HG02588 (cell line): ENCODE measurements around the gene GPHB5.
"Not testable (repeated sequence)": the region's sequence is repeated elsewhere in the genome, so short reads cannot be mapped to it uniquely, and the experiment has no call there.

Source experiments
- ATAC-seq: cut with Tn5 transposase; IDR thresholded peaks from one replicate; pipeline ENCODE4 v1.9.1; 2021; ENCODE audit warnings: mild to moderate bottlenecking, moderate library complexity; ENCODE audit not compliant: unreplicated experiment

Gene GPHB5, protein sequence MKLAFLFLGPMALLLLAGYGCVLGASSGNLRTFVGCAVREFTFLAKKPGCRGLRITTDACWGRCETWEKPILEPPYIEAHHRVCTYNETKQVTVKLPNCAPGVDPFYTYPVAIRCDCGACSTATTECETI

DNA sequence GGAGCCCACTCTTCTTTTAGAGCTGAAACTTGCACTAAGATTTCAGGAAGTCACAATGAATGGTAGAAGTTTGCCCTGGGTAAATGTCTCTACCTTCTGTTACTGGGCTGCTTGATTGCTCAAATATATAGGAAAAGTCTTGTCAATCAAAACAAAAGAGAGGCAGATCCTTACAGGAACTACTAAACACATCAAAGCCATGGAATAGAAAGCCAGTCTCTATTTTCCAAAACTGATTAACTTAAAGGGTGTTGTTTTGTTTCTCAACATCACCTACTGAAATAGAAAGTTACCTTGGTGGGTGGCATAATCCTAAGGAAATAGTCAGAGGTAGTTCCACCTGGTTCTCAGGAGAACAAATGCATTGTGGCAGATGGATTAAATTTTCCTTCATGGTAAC, at the start of gene GPHB5:
TSS of gene GPHB5 (minus strand) at position 101 of the 400 bp plus-strand sequence. CDS start 1,086 bp downstream, outside the sequence.
- no peak for ATAC-seq

DNA sequence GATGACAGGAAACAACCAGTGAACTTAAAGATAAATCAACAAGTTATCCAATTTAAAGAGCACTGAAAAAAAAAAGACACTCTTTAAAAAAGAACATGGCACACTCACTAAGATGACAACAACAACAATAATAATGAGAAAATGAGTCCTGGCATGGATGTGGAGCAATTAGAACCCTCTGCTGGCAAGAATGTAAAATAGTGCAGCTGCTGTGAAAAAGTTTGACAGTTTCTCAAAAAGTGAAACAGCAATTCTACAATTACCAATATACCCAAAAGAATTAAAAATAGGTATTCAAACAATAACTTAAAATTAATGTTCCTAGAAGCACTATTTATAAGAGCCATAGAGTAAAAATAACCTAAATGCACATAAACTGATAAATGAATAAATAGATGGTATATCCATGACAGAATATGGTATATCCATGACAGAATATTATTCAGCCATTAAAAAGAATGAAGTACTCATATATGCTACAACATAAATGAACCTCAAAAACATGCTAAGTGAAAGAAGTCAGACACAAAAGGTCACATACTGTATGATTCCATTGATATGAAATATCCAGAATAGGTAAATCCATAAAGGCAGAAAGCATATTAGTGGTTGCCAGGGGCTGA, 49.1 kb upstream of the GPHB5 start:
- no peak for ATAC-seq

DNA sequence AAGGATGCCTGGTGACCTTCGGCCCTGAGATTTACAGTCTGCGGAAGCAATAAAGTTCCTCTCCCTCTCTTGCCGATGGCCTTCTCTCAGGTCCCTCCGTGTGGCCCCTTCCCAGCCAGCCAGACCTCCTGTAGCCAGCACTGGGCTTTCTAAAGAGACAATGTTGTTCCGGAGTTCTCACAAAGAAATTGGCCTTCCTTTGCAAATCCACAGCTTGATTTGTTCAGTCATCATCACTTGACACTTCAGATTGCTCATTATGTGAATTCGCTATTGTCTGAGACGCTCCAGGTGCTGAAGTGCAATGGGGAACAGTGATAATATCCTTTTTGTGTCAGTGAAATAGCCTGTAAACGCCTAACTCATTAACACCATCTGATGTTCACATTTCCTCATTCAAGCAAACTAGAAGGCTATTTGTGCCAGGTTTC, 43.7 kb upstream of the GPHB5 start:
- ATAC-seq = no peak

DNA sequence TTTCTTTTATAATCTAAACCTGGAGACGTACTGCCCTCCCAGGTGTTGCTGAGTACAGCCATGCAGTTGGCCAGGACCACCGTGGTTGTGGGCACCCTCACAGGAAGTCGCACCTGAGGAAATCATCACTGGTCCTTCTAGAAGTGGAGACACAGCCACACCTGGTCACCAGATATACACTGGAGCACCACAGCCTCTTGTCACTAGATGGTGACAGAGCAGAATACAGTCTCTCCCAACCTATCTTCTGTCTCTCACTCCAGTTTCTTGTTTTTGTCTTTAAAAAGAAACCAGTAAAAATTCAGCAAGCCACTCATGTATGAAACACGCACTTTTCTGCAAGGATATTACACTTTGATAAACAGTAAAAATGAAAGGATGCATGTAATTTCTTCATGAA, 43.1 kb upstream of the GPHB5 start:
- ATAC-seq = no peak

DNA sequence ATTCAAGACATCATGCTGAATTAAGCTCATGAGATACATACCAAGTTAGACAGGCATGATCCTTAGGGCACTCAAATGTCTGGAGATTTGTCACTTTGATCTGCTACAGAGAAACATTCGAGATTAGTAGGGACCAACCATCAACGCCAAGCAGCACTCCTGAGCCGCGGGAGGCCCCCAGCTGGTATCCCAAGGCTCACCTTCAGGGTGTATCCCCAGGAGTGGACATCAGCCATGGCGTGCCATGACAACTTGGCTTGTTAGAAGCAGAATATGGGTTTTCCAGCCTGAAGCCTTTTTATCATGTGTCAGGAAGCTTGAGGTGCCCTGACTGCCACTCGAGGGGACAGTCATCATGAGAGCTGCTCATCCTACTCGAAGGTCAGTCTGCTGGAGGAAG, 39.1 kb upstream of the GPHB5 start:
- no peak for ATAC-seq

DNA sequence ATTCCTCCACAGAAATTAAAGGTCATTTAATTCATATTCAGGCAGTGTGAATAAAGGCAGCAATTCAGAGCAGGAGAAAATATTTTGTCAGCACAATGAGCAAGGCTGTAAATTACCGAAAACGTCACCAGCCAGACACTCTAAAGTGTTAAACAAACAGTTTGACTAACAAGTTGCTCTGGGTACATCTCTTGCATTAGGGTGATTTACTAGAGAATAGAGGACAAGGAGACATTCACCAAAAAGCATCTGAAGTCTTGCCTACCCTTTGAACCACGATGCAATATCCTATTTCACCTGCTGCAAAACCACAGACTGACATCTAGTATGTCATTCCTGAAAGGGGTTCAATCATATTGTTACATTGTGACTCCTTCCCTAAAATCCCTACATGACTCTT, 27.1 kb upstream of the GPHB5 start:
- no peak for ATAC-seq

DNA sequence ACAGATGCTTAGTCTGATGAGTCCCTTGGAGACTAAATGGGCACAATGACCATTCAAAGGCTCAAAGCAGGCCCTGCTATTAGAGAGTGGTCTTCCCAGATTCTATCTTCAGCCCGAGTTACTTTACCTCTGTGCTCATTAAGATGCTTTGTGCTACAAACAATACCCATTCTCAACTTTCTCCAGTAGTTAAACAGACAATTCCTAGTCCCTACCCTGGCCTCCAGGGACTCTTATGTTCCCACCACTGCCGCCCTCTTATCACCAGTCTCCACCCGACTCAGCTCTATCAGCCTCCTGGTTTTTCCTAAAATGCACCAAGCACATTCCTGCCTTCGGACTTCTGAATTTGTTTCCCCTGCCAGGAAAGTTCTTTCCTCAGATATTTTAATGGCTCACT, 25.6 kb upstream of the GPHB5 start:
- ATAC-seq = no peak

DNA sequence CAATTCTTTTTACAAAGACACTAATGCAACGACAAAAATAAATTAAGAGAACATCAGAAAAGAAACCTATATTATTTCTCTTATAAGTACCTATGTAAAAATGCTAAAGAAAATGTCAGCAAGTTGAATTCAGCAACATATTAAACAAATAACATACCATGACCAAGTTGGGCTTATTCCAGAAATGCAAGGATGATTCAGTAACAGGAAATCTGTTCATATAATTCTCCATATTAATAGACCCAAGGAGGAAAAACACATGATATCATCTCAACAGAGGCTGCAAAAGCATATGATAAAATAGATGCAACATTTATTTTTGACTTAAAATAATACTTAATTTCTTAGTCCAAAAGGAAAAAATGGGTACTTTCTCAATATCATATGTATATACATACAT, 25.1 kb upstream of the GPHB5 start:
- no peak for ATAC-seq

DNA sequence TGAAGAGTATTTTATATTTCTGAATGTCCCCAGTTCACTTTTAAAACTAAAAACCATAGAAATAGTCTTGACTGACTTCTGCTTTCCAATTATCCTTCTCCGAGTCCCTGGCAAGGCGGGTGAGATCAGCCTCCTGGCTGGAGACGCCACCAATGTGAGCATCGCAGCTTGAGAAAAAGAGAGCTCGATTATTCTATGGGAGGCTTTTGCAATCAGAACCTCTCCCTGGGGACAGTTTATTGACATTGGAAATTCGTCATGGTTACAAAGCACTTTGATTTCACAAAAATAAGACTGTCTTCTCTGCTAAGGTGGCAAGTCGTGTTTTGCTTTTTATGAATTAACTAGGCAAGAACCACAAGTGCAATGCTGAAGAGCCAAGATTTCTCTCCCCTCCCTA, 23.6 kb upstream of the GPHB5 start:
- no peak for ATAC-seq

DNA sequence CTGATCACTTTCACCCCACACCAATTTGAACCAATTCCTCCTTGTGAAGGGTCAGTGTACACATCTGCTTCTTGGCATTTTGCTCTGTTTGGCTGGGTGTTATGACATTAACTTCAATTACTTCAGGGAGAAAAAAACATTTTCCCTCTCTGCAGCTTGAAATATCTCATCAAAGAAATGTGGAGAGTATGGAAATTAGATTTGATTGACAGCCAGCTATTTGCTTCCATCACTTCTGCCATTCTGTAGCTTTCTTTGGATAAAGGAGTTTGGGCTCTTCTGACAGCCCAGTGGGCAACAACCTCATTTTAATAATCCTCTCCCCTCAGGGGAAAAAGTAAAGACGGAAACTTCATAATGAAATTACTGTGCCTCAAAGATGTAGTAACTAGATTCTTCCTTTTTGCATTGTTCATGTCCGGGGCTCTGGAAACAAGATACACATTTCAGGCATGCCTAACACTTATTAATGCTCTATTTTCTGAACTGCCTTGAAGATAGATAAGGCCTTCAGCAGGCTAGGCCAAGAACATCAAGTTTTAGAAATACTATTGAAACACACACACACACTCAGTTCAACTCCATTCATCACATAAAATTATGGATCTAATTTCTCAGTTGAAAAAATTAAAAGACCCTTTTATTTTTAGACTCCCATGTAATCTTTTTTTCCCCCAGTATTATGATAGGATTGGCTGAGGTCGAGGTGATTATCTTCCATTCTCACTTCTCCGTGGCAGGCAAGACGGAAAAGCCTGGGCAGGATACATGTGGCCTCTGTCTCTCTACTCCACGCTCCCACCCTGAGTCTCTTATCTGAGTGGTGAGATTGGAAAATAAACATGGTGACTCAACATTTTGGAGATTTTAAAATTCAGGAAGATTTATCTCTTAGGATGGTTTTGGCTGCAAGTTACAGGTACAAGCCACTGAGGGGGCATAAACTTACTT, 10.3 kb upstream of the GPHB5 start:
- ATAC-seq = no peak

DNA sequence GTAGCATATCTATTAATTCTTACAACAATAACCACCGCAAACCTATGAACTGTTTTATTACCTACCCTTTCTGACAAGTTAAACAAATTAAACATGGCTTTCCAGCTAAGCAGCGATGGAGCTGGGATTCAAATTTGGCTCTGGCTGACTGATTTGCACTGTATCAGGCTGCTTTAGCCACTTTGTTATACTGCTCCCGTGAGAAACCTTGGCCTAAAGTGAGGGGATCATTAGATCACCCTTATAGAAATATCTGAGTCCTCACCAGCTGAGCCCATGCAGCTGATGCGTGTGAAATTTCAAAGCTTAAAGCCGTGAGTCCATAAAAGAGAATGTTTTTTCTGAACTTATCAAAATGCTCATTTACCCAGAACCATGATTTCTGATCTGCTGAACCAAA, 8.1 kb upstream of the GPHB5 start:
- ATAC-seq = no peak

DNA sequence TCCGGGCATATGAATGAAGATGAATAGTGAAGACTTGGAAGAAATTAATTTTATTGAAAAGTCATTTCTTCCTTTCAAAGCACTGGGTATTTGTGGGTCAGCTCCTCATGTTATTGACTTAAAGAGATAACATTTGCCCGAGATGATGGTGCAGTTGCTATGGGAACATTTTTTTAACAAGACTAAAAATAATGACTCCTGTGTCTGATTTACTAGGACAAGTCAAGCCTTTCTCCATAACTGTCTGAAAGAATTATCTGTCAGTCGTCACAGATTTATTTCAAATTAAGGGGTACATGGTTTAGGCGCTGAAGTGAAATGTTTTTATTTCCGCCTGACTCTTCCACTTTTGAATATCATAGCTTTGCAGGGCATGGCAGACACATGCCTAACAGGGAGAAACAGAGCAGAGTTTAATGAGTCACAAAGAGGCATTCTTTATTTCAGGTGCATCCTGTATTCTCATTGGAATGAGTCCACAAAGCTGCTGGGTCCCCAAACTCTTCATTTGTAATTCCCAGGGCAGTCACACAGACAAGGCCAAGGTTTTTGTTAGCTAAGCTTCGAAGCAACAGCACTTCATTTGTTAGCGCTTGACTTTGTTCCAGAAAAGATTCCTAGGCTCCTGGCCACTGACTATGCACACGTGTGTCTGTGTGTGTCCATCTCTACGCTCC, 4.3 kb upstream of the GPHB5 start:
- no peak for ATAC-seq

DNA sequence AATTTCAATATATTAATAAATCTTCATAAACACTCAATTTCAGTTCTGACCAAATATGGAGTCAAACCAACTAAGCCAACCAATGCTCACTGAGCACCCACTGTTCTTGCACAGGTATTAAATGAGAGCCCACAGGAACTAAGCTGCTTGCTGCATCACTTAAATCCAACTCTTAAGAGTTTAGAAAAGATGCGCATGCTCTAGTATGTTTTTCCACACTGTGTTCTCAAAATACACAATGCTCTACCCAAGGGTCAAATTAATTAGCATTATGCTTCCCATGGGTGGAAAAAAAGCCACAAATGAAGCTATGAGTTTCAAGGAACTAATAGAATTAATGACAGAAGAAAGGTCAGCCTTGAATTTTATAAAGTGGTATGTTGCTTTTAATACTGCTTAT, 3.7 kb upstream of the GPHB5 start:
- no peak for ATAC-seq

DNA sequence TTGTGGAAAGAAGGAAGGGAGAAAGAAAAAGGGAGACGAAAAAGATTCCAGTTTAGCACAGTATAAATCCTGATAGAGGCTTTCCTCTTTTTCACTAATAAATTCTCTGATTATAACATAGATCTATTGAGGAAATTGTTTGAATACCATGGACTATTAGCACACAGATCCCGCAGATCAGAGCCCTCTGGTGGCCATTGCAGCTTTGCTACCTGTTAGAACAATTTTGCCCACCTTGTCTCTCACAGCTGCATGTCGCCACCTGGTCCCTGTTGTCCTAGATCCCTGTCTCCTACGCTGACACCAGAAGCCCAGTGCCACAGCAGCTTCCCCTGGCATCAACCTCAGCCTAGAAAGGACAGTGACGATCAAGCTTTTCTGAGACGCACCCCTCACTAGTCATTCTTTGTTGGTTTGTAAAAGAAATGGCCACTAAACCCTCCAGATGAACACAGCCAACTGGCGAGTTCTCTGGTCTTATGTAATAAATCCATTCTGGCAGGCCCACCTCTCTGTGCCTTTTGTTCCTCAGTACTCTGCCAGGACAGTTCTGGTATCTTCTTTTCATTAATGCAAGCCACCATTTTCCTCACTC, 9.9 kb downstream of the GPHB5 start:
- ATAC-seq = no peak

DNA sequence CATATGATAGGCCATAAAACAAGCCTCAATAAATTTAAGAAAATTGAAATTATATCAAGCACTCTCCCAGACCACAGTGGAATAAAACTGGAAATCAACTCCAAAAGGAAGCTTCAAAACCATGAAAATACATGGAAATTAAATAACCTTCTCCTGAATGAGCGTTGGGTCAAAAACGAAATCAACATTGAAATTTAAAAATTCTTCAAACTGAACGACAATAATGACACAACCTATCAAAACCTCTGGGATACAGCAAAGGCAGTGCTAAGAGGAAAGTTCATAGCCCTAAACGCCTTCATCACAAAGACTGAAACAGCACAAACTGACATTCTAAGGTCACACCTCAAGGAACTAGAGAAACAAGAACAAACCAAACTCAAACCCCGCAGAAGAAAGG, 14.3 kb downstream of the GPHB5 start:
- not testable (repeated sequence) for ATAC-seq

DNA sequence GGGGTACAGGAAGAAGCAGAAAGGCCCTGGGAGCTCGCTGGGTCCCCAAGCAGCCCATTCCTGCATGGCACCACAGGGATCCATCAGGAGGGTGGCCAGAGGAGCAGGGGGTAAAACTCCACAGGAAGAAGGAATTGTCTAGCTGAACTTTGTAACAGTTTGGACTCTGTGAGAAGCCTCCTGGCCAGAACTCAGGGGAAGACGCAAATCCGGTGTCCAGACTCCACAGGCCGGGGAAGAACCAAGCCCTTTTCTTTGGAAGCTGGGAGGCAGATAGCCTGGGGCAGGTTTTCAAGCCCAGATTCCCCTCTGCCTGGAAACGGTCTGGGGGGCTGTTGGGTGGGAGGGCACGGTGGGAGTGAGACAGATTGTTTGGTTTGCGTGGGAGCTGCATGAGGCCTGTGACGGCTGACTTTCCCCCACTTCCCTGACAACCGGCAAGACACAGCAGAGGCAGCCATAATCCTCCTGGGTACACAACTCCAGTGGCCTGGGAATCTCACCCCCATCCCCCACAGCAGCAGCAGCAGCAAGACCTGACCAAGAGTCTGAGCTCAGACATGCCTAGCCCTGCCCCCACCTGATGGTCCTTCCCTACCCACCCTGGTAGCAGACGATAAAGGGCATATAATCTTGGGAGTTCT, 16.7 kb downstream of the GPHB5 start:
- ATAC-seq = no peak

DNA sequence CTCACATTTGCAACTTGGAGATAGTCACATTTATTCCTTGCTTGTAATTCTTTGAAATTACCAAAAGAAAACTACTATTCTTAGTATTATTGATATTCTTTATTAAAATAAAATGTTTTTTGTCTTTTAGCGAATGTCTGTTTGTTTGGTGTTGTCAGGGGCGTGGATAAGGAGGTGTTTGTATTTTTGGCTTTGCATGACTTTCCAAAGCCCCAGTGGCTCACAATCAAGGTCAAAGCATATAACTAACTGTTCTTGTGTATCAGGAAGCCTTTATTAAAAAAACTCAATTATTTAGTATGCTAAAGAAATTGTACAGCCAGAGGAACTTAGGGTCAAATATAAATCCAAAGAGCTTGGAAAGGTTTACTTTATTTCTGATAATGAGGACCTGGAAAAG, 17.9 kb downstream of the GPHB5 start:
- no peak for ATAC-seq

DNA sequence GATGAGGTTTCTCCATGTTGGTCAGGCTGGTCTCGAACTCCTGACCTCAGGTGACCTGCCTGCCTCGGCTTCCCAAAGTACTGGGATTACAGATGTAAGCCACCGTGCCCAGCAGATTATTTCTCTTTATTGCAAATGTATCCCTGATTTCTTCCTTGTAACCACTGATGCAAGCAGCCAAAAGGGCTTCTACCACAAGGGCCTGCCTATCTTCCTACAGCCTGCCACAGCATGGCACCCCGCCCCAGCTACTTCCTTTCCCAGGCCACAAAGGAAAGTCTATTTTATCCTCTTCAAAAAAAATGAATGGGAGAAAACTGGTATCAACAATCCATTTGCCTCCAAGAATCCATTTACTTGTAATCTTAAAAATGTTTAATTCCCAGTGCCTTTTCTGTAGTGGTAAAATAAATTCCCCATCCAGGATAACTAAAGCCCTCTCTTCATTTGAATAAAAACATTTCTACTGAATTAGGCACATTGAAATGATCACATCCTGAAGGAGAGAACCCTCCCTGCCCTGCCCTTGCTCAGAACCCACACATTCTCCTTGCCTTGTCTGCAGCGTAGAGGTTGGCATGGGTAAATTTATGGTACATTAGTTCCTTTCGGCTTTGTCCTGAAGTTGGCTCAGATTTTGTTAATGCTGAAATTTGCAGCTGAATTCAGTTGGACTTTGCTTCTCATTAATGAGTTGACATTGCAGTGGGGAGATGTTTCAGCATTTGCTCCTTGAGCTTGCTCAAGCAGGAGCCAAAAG, 19.2 kb downstream of the GPHB5 start:
- ATAC-seq = no peak

DNA sequence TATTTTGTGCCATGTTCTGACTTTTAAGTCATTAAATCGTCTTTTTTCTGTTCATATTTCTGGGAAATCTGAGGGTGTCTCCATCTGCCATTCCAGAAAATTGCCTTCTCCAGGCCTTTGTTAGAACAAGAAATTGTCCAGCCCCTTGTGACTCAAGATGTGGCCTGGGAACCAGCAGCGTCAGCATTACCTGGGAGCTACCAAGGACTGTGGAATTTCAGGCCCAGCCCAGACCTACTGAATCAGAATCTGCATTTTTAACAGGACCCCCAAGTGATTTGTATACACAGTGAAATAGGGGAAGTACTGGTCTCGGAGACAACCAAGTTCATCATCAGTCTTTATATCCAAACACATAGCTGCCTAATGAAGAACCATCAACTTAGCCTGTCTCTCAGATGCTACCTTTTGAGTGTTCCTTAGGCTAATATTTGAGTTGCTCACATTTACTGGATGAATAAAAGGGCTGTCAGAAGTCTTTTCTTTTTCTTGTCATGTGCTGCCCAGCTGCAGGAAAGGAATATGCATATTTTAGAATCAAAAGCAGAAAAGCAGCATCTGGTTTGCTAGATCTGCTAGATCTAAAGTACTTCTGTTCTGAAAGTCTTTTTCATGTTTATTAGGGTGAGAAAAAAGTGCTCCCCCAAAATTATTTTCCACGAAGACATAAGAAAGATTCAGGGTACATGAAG, 21.2 kb downstream of the GPHB5 start:
- ATAC-seq = no peak
